HG02943 (cell line): Measurements from ENCODE around the gene GTF2A2.

ENCODE experiments used
- ATAC-seq: cut with Tn5 transposase; IDR thresholded peaks from one replicate; pipeline ENCODE4 v1.9.1; 2021; ENCODE audit warnings: mild to moderate bottlenecking, low read depth, moderate library complexity; ENCODE audit not compliant: unreplicated experiment

GTF2A2 gene

GRCh38 chr15:59609730-59610712, 47.3 kb downstream of the GTF2A2 start:
- ATAC-seq = no peak

GRCh38 chr15:59605994-59606393, 51.3 kb downstream of the GTF2A2 start:
- ATAC-seq = no peak

- ATAC-seq = no peak
Observed at GRCh38 chr15:59598461-59598860, 58.9 kb downstream of the GTF2A2 start.

DNA sequence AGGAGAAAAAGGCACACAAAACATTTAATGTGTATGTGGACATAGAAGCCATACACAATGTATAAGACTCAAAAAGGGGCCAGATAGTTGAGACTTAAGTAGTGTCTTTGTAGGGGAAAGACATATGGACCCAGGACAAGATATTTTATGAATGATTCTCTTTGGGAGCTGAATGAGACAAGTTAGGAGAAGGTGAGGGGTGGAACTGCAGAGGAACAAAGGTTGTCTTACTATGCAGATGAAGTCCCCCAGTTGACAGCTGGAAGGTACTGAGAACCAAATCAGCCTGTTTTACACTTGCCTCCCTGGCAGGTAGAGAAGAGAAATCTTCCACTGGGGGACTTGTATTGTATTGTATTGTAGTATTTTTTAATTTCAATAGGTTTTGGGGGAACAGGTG, 60.7 kb downstream of the GTF2A2 start:
- no peak for ATAC-seq

DNA sequence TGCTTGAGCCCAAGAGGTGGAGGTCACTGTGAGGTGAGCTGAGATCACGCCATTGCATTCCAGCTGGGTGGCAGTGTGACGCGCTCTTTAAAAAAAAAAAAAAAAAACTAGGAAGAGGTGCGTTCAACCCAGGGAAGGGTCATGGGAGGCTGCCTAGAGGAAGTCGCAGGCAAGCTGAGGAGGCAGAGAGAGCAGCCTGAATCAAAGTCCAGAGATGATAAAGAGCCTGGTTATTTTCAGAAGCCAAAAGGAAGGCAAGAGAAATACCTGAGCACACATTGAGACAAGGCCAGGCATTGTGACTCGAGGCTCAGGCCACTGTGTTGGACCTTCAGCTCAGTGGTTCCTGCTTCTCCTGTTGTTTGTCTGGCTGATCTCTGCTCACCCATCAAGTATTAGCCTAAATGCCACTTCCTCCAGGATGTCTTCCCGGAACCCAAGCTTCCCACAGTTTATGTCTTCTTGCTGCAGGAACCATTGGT, 61.8 kb downstream of the GTF2A2 start:
- no peak for ATAC-seq

GRCh38 chr15:59594991-59595390, 62.3 kb downstream of the GTF2A2 start:
- ATAC-seq = no peak

GRCh38 chr15:59594493-59594942, 62.8 kb downstream of the GTF2A2 start:
- no peak for ATAC-seq

GRCh38 chr15:59591356-59591755, 66.0 kb downstream of the GTF2A2 start:
- no peak for ATAC-seq

DNA sequence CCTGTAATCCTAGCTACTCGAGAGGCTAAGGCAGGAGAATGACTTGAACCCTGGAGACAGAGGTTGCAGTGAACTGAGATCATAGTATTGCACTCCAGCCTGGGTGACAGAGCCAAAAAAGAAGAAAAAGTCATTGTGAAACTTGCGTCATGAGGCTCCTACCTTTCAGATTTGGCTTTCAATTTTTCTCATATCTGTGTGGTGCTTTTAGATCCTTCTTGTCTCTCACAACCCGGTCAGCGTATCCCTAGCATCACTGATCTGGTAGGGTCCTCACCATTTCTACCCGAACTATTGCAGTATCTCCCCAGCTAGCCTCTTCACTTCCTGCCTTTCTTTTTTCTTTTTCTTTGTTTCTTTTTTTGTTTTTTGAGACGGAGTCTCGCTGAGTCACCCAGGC, 67.3 kb downstream of the GTF2A2 start:
- no peak for ATAC-seq
